DMS 273 (cell line): ENCODE data around the gene GPSM1.

Experiments used
- DNase-seq: peaks from one replicate; lab custom pipeline; 2025; ENCODE audit not compliant: unreplicated experiment; lab: John Stamatoyannopoulos, UW

GPSM1 gene

DNA sequence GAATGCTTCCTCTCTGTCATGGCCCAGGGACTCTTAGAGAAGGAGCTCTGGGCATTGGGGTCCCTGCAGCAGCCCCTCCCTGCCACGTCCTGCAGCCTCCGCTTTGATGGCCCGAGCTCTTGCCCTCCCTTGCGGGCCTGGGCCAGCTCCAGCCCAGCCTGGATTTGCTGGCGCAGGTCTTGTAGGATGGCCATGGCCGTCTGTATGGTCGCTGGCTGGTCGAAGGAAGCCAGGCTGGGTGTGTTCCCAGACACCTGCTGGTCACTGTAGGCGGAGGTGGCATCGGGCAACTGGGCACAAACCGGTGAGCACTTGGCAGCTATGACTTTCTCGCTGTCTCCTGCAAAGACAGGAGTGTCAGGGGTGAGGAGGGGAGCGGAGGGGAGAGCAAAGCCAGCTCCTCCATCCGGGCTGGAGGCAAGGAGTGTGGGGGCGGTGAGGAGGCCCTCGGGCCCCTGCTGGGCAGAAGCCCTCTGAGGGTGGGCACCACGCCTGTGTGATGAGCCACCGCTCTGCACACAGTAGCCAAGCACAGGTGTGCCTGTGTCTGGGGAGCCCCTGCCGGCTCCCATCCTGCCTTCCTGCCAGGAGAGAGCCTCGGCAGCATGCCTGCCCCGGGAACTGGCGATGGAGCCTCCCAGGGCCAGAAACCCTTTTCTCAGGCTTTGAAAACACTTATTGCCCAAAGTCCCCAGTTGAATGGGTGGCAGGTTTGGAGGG lies 35.9 kb upstream of the GPSM1 start:
- DNase-seq, result no peak

DNA sequence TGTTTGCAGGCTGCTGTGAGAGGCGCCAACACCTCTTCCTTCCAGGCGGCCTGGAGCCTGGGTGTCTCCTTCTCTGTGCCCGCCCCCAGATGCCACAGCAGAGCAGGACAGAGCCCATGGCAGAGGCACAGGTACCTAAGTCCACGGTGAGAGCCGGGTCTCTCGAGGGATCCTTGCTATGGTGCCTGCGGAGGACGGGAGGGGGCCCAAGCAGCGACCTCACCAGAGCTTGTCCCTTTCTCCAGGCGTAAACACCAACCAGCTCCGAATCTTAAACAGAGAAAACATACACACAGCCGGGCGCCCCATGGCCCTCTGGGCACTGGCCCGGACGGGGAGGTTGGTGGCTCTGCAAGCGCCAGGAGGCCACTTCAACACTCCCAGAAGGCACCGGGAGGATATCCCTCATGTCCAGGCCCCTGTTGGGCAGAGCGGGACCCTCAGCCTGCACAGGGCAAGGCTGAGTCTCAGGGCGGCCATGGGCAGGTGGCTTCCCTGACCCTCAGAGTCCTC lies 35.3 kb upstream of the GPSM1 start:
- no peak for DNase-seq

DNA sequence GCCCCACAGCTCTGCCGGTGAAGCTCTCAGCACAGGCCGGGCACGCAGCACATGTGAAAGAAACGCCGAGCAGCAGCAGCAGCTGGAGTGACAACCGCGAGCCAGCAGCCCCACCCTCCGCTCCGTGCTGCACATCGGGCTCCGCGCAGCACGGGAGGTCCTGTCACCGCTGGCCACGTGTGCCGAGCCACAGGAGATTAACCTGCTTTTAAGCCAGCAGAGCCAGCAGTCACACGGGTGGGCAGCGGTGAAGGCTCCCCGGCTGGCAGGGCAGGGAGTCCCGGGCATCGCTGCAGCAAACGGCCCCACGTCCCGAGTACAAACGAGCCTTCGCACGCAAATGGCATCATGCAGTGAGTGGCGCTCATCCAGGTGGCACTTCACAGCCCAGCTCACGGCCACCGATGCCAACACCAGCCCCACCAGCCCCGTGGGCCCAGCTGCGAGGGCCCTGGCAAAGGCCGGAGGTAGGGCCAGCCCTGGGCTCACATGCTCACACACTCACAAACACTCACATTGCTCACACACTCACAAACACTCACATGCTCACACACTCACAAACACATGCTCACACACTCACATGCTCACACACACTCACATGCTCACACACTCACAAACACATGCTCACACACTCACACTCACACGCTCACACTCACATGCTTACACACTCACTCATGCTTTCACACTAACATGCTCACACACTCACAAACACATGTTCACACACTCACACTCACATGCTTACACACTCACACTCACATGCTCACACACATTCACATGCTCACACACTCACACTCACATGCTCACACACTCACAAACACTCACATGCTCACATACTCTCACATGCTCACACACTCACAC lies 34.5 kb upstream of the GPSM1 start:
- DNase-seq, result peak; percentile 63

DNA sequence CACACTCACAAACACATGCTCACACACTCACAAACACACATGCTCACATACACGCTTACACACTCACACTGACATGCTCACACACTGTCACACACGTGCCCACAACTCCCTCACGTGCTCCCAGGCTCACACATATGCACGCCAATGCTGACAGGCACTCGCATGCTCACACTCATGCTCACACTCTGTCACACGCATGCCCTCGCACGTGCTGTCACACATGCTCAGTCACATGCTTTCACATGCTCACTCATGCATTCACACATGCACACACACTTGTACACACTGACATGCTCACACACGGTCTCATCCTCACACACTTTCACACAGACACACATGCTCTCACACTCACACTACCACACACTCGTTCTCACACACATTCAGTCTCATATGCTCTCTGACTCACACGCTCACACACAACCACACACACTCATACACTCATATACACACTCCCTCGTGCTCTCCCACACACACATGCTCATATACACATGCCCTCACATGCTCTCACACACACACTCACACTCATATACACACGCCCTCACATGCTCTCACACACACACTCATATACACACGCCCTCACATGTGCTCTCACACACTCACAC lies 33.8 kb upstream of the GPSM1 start:
- DNase-seq, result no peak

DNA sequence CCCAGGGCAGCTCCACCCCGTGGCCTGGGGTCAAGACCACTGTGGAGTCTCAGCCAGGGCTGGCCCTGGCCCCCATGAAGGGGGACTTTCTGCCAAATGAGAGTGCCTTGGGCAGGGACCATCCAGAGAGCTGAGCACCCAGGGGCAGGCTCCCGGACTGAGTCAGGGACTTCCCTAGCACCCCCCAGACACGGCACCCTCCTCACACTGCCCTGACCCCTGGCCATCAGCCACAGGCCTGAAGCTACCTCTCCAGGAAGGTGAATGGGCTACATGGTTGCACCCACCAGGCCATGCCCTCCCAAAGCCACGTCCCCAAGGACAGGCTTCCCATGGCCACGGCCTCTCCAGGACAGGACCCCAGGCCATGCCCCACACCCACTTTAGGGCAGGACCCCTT lies 32.9 kb upstream of the GPSM1 start:
- no peak for DNase-seq

DNA sequence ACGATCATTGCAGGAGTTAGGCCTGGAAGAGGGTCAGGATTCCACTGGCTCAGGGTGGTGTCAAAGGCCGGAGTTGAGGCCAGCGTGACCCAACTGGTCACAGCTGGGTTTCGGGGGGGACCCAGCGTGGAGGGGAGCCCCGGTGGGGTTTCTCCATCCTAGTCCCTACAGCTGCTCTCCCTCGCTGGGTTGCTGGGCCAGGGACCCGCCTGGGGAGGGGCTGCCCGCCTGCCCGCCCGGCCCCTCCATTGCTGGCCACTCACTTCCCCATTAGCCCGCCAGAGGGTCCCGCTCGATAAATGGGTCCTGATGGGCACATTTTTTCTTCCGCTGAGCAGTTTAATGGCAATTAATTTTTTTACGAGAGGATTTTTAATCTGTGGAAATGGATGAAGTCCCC lies 32.3 kb upstream of the GPSM1 start:
- DNase-seq, result no peak

DNA sequence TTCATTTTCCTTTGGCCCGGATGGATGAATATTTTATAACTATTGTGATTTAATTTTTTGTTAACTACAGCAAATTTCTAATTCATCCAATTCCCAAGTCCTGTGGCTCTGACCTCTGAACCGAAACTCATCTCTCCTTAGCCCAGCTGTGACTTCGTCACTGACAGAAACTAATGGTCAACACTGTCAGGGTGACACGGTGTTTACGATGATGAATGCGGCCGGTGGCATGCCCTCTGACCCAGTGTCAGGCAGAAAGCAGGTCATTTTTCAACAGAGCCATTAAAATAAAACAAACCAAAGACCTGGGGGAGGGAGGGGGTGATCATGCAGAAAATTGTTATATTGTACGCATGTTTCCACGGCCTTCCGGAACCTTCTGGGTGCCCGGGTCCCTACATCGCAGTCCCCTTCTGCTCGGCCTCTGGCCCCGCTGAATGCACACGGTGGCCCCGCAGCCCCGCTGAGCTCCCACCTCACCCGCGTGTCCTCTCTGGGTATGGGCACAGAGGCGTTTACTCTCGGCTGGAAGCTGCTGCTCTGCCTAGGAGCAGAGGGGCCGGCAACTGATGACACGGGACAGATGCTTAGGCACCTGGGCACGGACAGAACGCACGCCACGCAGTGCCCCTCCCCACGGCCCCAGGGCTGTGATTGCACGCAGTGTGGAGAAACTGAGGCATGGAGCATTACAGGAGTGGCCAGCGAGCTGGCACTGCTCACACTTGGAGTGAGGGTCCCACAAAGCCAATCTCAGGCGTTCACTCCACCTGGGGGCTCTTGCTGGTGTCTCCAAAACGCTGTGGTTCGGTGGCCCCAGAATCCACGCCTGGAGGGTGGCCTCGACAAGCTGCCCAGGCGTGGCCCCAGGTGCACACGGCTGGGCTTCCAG lies 31.6 kb upstream of the GPSM1 start:
- DNase-seq, result no peak

DNA sequence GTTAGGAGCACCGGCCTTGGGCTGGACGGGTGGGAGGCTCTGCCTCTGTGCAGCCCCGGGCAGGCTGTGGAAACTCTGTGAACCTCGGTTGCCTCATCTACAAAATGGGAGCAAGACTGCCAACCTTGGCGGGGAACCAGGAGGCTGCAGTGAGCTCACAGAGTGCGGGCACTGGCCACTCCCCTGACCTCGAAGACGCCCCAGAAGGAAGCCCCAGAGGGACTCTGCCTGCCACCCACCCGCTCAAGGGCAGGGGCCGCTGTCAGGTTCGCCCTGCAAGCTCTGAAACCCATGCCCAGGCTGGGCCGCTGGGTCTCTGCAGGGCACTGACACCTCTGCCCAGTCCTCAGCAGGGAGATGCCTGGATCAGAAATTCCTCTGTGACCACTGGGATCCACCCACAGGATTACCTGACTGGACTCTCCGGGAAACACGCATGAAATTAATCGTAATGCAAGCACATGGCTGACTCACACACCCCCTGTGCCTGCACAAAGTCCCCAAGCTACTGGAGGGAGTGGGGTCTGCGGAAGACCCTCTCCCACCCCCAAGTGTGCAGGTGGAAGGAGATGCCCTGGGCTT lies 30.8 kb upstream of the GPSM1 start:
- DNase-seq, result no peak

DNA sequence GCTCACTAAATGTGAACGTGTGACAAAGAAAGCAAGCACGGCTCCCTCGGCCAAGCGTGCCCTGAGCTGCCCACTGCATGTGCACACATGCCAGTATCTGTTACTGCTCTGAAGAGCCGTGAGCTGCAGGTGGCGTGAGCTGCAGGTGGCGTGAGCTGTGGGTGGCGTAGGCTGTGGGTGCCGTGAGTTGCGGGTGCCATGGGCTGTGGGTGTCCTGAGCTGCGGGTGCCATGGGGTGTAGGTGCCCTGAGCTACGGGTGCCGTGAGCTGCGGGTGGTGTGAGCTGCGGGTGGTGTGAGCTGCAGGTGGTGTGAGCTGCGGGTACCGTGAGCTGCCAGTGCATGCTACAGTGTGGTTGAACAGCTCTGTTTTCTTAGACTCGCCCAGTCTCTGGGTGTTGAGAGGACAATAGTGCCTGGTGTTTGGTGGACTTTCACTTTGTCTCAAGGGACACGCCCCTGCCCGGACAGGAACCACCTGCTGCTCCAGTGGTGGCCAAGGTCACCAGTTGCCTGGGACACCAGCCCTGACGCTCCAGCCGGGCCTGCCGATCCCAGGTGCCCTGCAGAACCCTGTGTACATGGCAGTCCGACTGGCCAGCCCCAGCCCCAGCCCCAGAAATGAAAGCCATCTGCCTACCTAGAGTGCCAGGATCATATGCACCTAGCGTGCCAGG lies 30.2 kb upstream of the GPSM1 start:
- DNase-seq, result no peak

DNA sequence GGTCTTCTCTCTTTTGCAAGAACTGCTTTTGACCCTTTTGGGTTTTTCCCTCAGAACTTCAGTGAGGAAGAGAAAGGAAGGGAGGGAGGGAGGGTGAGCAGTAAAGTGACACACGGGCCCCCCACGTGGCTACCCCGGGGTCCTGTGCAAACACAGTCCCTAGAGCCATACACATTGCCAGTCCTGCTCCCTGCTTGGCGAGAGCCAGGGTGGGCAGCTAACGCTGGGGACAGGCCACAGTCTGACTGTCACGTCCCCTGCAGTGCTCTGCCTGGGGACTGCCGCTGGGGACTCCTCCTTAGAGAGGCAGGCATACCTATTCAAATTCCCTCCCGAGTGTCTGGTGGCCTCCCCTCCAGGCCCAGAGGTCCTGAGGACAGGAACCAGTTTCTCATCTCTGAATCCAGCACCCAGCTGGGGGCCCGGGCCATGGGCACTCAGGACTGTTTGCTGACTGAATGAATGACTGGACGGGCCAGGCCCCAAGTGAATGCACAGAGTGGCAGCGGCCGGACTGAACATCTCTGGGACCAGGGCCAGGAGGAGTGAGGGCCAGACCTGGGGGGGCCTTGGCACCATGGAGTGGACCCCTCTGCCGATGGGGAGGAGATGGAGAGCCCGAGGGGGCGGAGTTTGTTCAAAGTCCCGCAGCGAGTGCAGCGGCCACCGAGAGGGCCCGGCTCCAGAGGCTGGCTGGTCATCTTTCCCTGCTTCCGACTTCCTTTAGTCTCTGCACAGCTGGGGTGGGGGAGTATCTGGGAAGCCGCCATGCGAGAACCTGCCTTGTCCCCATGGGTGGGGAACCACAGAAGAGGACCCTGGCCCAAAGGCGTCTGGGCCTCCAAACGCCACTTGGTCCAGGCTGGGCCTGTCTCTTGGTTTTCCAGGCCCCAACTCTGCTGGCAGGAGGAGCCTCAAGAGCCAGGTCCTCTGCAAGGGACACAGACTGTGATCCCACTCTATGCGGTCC lies 29.3 kb upstream of the GPSM1 start:
- DNase-seq, result no peak

DNA sequence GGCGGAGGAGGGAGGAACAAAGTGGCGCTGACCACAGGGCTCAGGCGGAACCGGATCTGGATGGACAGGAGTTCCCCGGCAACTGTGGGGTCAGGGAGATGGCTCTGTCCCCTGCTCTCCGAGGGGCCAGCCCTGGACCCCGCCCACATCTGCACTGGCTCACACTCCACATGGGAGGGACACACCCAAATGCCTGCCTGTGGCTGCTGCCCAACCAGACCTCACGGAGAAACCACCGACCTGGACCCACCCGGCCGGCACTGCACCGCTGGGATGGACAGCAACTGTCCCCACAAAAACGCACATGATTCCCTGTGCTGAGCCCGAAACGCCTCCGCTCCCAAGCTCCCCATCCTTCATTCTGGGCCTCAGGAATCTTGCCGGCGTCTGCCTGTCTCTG lies 28.2 kb upstream of the GPSM1 start:
- DNase-seq, result no peak

DNA sequence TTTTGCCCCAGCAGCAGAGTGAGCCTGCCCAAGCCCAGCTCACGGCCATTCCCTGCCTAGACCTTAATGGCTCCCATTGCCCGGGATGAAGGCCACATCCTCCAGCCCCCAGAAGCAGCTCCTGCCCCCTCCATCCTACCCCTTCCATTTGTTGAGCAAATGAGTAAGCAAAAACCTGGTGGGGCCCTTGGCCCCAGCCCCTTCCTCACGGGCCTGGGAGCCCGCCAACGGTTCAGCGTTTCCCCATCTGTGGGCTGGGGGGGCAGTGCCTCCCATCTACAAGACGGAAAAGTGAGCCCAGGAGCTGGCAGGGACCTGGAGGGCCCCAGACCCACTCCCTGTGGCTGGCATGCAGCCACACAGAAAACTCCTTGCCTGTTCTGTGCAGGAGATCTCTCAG lies 27.8 kb upstream of the GPSM1 start:
- no peak for DNase-seq

DNA sequence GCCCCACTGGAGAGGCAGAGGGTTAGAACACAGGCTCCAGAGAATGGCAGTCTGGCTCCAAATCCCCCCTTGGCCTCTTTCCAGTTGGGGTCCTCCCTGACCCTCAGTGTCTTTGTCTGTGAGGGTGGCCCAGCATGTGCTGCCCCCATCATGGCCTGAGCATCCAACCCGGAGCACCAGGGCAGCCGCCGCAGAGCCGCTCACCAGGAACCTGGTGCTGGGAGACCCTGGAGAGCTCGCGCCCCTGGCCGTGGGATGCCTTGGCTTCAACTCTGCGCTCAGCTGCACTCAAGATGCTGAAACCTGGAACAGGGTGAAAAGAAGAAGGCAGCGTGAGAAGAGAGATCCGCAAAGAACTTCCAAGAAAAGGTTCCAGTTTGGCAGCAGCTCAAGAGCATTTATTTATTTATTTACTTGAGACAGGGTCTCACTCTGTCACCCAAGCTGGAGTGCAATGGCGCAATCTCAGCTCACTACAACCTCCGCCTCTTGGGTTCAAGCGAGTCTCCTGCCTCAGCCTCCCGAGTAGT lies 27.3 kb upstream of the GPSM1 start:
- DNase-seq, result no peak

DNA sequence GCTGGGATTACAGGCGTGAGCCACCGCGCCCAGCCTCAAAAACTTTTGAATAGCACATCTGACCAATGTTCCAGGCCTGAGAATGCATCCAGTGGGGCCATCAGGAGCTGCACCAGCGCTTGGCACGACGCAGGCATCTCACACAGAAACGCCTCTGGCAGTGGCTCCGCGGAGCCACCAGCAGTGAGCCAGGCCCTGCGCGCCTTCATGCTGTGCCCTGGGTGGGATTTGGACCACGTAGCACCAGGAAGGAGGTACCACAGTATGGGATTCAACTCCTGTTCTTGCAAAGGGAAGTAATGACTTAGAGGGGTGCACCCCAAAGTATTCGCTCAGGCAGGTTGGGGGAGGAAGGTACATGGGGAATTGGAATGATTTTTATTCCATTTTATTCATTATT lies 26.5 kb upstream of the GPSM1 start:
- no peak for DNase-seq

DNA sequence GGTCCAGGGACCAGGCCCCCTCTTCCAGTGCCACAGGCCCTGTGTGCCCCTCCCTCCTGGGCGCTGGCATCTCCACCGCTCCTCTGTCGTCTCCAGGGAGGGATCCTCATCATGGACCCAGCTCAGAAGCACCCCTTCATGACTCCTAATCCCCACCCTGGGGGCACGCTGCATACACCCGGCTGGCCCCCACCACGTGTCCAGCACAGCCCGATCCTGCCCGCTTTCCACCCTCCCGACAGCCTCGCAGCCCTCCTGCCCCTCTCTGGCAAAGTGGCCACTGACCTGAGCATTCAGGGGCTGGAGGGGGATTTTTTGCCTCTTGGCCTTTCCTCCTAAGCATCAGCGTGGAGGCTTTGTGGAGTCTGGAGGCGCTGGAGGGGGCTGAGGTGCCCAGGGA lies 24.8 kb upstream of the GPSM1 start:
- no peak for DNase-seq

DNA sequence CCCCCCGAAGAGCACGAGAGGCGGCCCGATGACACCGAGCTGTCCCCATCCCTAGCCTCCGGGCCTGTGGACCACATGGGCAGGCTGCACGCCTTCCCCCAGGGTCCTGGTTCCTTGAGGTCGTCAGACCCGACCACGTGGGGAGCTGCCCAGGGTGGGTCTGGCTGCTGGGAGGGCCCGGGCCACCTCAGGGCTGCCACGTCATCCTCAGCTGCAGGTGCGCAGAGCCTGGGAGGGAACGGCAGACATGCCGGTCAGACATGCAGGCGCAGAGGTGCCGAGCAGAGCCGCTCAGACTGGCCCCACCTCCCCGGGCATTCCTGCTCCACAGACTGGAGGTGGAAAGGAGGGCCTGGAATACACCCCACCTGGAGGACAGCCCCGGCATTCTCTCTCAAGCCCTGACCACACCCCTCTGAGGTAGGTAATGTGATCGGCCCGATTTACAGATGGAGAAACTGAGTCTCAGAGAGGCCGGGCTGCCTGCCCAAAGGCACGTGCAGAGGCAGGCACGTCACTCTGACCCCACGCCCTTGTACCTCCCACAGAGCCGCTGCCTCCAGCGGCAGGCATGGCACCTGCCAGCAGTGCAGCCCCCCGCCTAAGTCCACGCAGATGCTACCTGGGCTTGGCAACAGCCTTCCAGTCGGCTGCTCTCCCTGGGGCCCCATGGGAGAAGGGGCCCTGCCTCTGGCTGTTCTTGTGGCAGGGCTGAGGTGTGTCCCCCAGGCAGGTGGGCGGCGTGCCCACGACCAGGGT lies 24.1 kb upstream of the GPSM1 start:
- no peak for DNase-seq

DNA sequence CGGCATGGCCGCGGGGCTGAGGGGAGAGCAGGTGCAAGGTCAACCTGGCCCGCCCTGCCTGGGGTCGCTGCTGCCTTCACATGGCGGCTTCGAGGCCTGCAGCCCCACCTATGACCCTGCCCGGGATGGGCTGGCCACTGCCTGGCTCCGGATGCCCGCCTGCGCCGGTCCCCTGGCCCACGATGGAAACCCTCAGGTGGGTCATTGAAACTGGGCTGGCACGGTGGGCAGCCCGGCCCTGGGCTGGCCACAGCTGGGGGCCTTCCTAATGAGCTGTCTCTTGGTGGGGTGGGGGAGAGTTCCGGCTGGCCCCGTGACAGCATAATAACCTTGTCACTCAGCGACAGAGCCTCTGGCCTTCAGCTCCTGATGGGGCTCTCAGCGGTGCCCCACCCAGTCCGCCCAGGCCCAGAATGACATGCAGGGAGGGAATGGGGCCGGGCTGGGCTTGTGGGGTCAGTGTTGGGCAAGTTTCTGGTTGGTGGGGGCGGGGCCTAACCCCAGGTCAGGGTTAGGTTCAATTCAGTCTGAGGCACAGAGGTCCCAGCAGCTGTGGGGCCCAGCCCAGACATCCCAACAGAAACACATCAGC lies 23.4 kb upstream of the GPSM1 start, which contains the start of gene CCDC187:
Gene CCDC187 (minus strand): TSS at position 270 of the 592 bp plus-strand sequence. CDS start 264 bp downstream, at position 6.
- no peak for DNase-seq
